ENCODE measurements around the gene ZNF516.
A peak's percentile ranks its signal among the peaks of the same experiment; 100 is the strongest.

The ZNF516 gene

GRCh38 chr18:76507830-76508385 is 12.9 kb upstream of the ZNF516 start:
- no peak for DNase-seq

- no peak for DNase-seq
Measured at GRCh38 chr18:76506974-76507764, 12.1 kb upstream of the ZNF516 start.

- DNase-seq: no peak
Measured at GRCh38 chr18:76506395-76506794, 11.4 kb upstream of the ZNF516 start.

GRCh38 chr18:76505614-76506013 is 10.6 kb upstream of the ZNF516 start:
- DNase-seq: no peak

GRCh38 chr18:76504749-76505148 is 9.7 kb upstream of the ZNF516 start:
- DNase-seq: no peak

GRCh38 chr18:76503649-76504386 is 8.8 kb upstream of the ZNF516 start:
- DNase-seq: no peak

GRCh38 chr18:76502551-76502950 is 7.5 kb upstream of the ZNF516 start:
- no peak for DNase-seq

- DNase-seq: no peak
Measured at GRCh38 chr18:76499637-76500340, 4.7 kb upstream of the ZNF516 start.

- no peak for DNase-seq
Measured at GRCh38 chr18:76499021-76499420, 4.0 kb upstream of the ZNF516 start.

- no peak for DNase-seq
Measured at GRCh38 chr18:76498064-76498463, 3.0 kb upstream of the ZNF516 start.

- DNase-seq: no peak
Measured at GRCh38 chr18:76497021-76497420, 2.0 kb upstream of the ZNF516 start.

GRCh38 chr18:76496194-76496890 is 1.3 kb upstream of the ZNF516 start:
- peak; percentile 22 for DNase-seq

- no peak for DNase-seq
Measured at GRCh38 chr18:76495435-76496193, 572 bp upstream of the ZNF516 start.

GRCh38 chr18:76494231-76495005 is 624 bp downstream of the ZNF516 start:
- no peak for DNase-seq

- DNase-seq: peak; percentile 49
Measured at GRCh38 chr18:76493213-76494161, 1.6 kb downstream of the ZNF516 start.

- DNase-seq: peak; percentile 93
Measured at GRCh38 chr18:76492669-76493212, 2.3 kb downstream of the ZNF516 start.

- peak; percentile 12 for DNase-seq
Measured at GRCh38 chr18:76491776-76492668, 3.0 kb downstream of the ZNF516 start.

- DNase-seq: peak; percentile 57
Measured at GRCh38 chr18:76491473-76491775, 3.6 kb downstream of the ZNF516 start.
